Neuronal stem cell (in vitro differentiated cells): ENCODE results near the gene SCLT1.

Experiments used
- DNase-seq: peaks from one replicate; pipeline ENCODE4 v3.0.0-alpha.2; 2013; ENCODE audit warnings: low spot score
- H2AFZ ChIP-seq: one replicate; pipeline ENCODE4 v1.6.1; 2013; ENCODE audit warnings: mild to moderate bottlenecking, low read length, inconsistent platforms
- H2AK5ac ChIP-seq: 2 replicates; pipeline ENCODE4 v1.6.1; 2013; ENCODE audit warnings: low read depth, mild to moderate bottlenecking, inconsistent platforms, low read length, moderate library complexity, mixed read lengths
- H2BK120ac ChIP-seq: 2 replicates; pipeline ENCODE4 v1.6.1; 2013; ENCODE audit warnings: low read depth, mild to moderate bottlenecking, inconsistent platforms, low read length, moderate library complexity, mixed read lengths
- H2BK12ac ChIP-seq: one replicate; pipeline ENCODE4 v1.6.1; 2013; ENCODE audit warnings: low read length, inconsistent platforms
- H2BK15ac ChIP-seq: 2 replicates; pipeline ENCODE4 v1.6.1; 2013; ENCODE audit warnings: mild to moderate bottlenecking, low read length, inconsistent platforms, mixed read lengths
- H2BK5ac ChIP-seq: one replicate; pipeline ENCODE4 v1.6.1; 2013; ENCODE audit warnings: inconsistent platforms, mild to moderate bottlenecking, low read length, moderate library complexity
- H3K14ac ChIP-seq: one replicate; pipeline ENCODE4 v1.6.1; 2013; ENCODE audit warnings: low read length, inconsistent platforms
- H3K18ac ChIP-seq: 2 replicates; pipeline ENCODE4 v1.6.1; 2013; ENCODE audit warnings: low read length, inconsistent platforms
- H3K23ac ChIP-seq: 2 replicates; pipeline ENCODE4 v1.6.1; 2013; ENCODE audit warnings: low read depth, mild to moderate bottlenecking, mixed read lengths, low read length, inconsistent platforms; ENCODE audit not compliant: poor library complexity
- H3K27ac ChIP-seq: replicated peaks from 3 replicates; pipeline ENCODE4 v1.5.1; 2013; ENCODE audit warnings: low read length, inconsistent platforms
- H3K27me3 ChIP-seq, 3 experiments: 2 replicates each; pipeline ENCODE4 v1.6.1; 2013; ENCODE audit warnings: low read length in 3 of 3, mild to moderate bottlenecking in 2 of 3, inconsistent platforms in 1 of 3, low read depth in 1 of 3, mixed read lengths in 1 of 3, moderate library complexity in 1 of 3; ENCODE audit not compliant: control insufficient read depth in 3 of 3, insufficient read depth in 3 of 3
- H3K36me3 ChIP-seq, 2 donors: replicated peaks in 1 of 2; 2 replicates each; pipeline ENCODE4 v1.6.1; 2013; ENCODE audit warnings: low read length in 2 of 2; ENCODE audit not compliant: control insufficient read depth in 2 of 2, insufficient read depth in 2 of 2
- H3K4ac ChIP-seq: 2 replicates; pipeline ENCODE4 v1.6.1; 2013; ENCODE audit warnings: inconsistent platforms, mild to moderate bottlenecking, low read length, moderate library complexity
- H3K4me1 ChIP-seq, 2 donors: 1 replicate in 1 of 2; 2 replicates in 1 of 2; pipeline ENCODE4 v1.6.1; 2013; ENCODE audit warnings: low read length in 2 of 2, low read depth in 1 of 2; ENCODE audit not compliant: control insufficient read depth in 2 of 2, insufficient read depth in 1 of 2
- H3K4me2 ChIP-seq: one replicate; pipeline ENCODE4 v1.6.1; 2013; ENCODE audit warnings: mild to moderate bottlenecking, low read length, inconsistent platforms; ENCODE audit not compliant: insufficient read depth, poor library complexity, severe bottlenecking
- H3K4me3 ChIP-seq, 2 donors: 2 replicates each; pipeline ENCODE4 v1.5.1; 2013; ENCODE audit warnings: low read length in 2 of 2, mild to moderate bottlenecking in 2 of 2, inconsistent platforms in 1 of 2, moderate library complexity in 1 of 2
- H3K79me1 ChIP-seq: one replicate; pipeline ENCODE4 v1.6.1; 2013; ENCODE audit warnings: low read depth, mild to moderate bottlenecking, inconsistent platforms, low read length, moderate library complexity
- H3K9ac ChIP-seq: one replicate; pipeline ENCODE4 v1.6.1; 2013; ENCODE audit warnings: mild to moderate bottlenecking, low read depth, low read length, inconsistent platforms; ENCODE audit not compliant: poor library complexity
- H3K9me3 ChIP-seq, 2 donors: replicated peaks in 1 of 2; 2 replicates each; pipeline versions ENCODE3 to v1.6.1; 2013; ENCODE audit warnings: low read length in 2 of 2, mild to moderate bottlenecking in 2 of 2, inconsistent platforms in 1 of 2, low read depth in 1 of 2, mixed read lengths in 1 of 2, moderate library complexity in 1 of 2; ENCODE audit not compliant: control insufficient read depth in 2 of 2, insufficient read depth in 1 of 2
- H4K8ac ChIP-seq: one replicate; pipeline ENCODE4 v1.6.1; 2013; ENCODE audit warnings: low read depth, mild to moderate bottlenecking, inconsistent platforms, low read length, moderate library complexity
- H4K91ac ChIP-seq: one replicate; pipeline ENCODE4 v1.6.1; 2013; ENCODE audit warnings: low read length, low read depth, mild to moderate bottlenecking, inconsistent platforms; ENCODE audit not compliant: poor library complexity
- WGBS, 2 donors: extraction: QIAGEN DNeasy Blood & Tissue Kit; methylation state at CpG; one replicate each; pipeline ENCODE4 v1.1.7; 2013; ENCODE audit warnings: missing lambda C conversion rate in 2 of 2, mixed read lengths in 1 of 2; ENCODE audit not compliant: insufficient read length in 2 of 2, insufficient replicate concordance in 1 of 2; ENCODE audit errors: extremely low coverage in 2 of 2; 5-methylcytosine and 5-hydroxymethylcytosine counted together

SCLT1 gene

DNA sequence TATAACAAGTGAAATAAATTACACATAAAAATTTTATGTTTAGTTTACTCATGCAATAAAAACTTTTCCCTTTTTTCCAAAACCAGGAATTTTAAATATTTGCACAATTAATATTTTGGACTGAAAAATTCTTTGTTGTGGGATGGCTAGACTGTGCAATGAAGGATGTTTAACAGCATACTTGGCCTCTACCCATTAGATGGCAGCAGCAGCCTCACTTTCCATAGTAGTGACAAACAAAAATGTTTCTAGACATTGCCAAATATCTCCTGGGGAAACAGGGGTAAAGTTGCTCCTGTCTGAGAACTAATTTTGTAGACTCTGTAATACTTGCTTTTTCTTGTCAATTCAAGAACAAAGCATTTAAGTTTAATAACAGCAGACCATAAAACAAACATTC lies 49.8 kb downstream of the SCLT1 start:
- Histone ChIP-seq H4K8ac (no peak overlapping the region), H3K9ac (no peak overlapping the region), H3K27ac (no peak overlapping the region), H2BK12ac (no peak overlapping the region), H2AFZ (no peak overlapping the region), H3K4me1 (no peaks in the 10 kb centered on the region), H2AK5ac (no peak overlapping the region), H3K9me3 (no peaks in the 10 kb centered on the region), H3K14ac (no peak overlapping the region), H3K4me2 (no peak overlapping the region), H3K4ac (no peak overlapping the region), H3K36me3 (peaks cover 0 to 9% of the 10 kb centered on the region in 2 donors), H3K18ac (no peak overlapping the region), H3K4me3 (no peak overlapping the region), H3K27me3 (no peaks in the 10 kb centered on the region), H3K23ac (no peak overlapping the region), H2BK15ac (no peak overlapping the region), H2BK5ac (no peak overlapping the region), H2BK120ac (no peak overlapping the region), H3K79me1 (no peaks in the 10 kb centered on the region), H4K91ac (no peak overlapping the region)
- no peak for DNase-seq

- DNase-seq = no peak
- Histone ChIP-seq H3K4me3 (no peak overlapping the region), H3K4me1 (no peaks in the 10 kb centered on the region), H4K91ac (no peak overlapping the region), H4K8ac (no peak overlapping the region), H3K18ac (no peak overlapping the region), H2AFZ (no peak overlapping the region), H2BK15ac (no peak overlapping the region), H2AK5ac (no peak overlapping the region), H3K4me2 (no peak overlapping the region), H3K9me3 (no peaks in the 10 kb centered on the region), H3K14ac (no peak overlapping the region), H3K27me3 (no peaks in the 10 kb centered on the region), H3K4ac (no peak overlapping the region), H3K9ac (no peak overlapping the region), H3K23ac (no peak overlapping the region), H2BK5ac (no peak overlapping the region), H2BK120ac (no peak overlapping the region), H3K36me3 (peaks cover 0 to 15% of the 10 kb centered on the region in 2 donors), H3K79me1 (no peaks in the 10 kb centered on the region), H3K27ac (no peak overlapping the region), H2BK12ac (no peak overlapping the region)
- no CpG with 5 or more reads among the region's 2 CpGs for WGBS, 2 donors
Observed at GRCh38 chr4:129040471-129040870, 52.9 kb downstream of the SCLT1 start.

DNA sequence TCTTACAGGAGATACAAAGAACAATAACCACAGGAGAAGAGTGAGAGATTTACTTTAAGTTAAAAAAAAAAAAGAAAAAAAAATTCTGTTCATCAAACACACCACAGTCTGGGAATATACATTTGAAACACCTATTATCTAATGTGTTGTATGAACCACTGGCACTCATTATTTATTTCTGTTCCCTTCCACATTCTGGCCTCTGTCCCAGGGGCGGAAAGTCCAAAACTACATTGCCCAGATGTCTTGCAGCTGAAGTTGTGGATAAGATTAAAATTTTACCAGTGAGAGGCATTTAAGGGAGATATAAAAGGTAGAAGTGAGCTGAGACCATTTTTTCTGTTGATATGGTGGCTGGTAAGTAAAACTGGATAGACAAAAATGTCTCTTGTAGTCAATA lies 56.2 kb downstream of the SCLT1 start:
- WGBS, 2 donors = no CpG with 5 or more reads among the region's 1 CpG
- H3K4me1 ChIP-seq = no peaks in the 10 kb centered on the region
- H2BK15ac ChIP-seq = no peak overlapping the region
- no peak overlapping the region for H3K9ac ChIP-seq
- no peak overlapping the region for H2BK12ac ChIP-seq
- no peak overlapping the region for H4K91ac ChIP-seq
- H3K36me3 ChIP-seq = peaks cover 0 to 15% of the 10 kb centered on the region in 2 donors
- H3K9me3 ChIP-seq = no peaks in the 10 kb centered on the region
- no peak for DNase-seq
- no peak overlapping the region for H3K23ac ChIP-seq
- H3K27ac ChIP-seq = no peak overlapping the region
- no peaks in the 10 kb centered on the region for H3K79me1 ChIP-seq
- H2BK120ac ChIP-seq = no peak overlapping the region
- no peak overlapping the region for H3K4ac ChIP-seq
- H3K4me3 ChIP-seq = no peak overlapping the region
- no peak overlapping the region for H2BK5ac ChIP-seq
- no peaks in the 10 kb centered on the region for H3K27me3 ChIP-seq
- H3K18ac ChIP-seq = no peak overlapping the region
- H3K4me2 ChIP-seq = no peak overlapping the region
- no peak overlapping the region for H3K14ac ChIP-seq
- no peak overlapping the region for H4K8ac ChIP-seq
- H2AK5ac ChIP-seq = no peak overlapping the region
- H2AFZ ChIP-seq = no peak overlapping the region

DNA sequence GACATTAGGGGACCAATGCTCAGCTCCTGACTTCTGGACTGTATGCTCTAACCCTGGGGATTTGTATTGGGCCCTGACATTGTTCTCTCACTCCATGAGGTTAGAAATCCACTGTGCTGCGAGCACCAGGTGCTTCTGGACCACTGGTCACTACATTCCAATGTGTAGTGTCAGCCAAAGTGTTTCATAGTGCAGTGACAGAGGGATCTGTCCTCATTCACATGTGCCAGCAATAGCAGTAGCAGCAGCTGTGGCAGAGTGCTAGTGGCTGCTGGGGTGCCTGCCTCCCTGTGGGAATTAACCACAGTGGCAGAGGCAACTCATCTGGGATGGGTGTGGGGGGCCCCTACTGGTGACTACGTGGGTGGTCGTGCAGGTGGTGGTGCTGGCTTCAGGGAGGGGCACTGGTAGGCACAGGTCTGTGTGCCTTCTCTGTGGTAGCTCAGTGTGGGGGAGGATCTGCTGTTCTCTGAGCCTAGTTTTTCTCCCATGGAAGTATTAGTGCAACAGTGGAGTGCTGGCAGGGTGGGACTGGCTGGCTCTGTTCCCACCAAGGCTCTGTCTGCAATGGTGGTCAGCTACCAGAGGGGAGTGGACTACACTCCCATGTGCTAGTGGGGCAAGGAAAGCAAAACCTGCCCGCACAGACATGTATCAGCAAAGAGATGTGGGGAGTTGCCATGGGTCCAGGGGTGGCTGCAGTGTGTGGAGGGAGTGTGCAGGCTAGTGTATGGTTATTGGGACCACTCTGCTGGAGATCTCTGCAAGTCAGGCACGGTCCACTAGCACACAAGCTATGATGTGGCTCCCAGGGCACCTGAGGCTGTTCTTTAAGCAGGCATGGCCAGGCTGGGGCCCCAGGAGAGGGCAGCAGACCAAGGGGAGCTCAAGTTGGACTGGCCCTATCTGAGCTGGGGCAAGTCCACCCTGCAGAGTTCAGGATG lies 78.5 kb downstream of the SCLT1 start:
- H2AFZ ChIP-seq = no peak overlapping the region
- H3K23ac ChIP-seq = no peak overlapping the region
- H2BK12ac ChIP-seq = no peak overlapping the region
- H3K14ac ChIP-seq = peak overlapping the region; percentile 82
- H2BK15ac ChIP-seq = no peak overlapping the region
- no peaks in the 10 kb centered on the region for H3K4me1 ChIP-seq
- peaks cover 4 to 9% of the 10 kb centered on the region in 2 donors for H3K36me3 ChIP-seq
- peak overlapping the region; percentile 48 for H3K18ac ChIP-seq
- no peaks in the 10 kb centered on the region for H3K79me1 ChIP-seq
- no peak overlapping the region for H3K4me2 ChIP-seq
- no peak overlapping the region for H3K27ac ChIP-seq
- H3K27me3 ChIP-seq = no peaks in the 10 kb centered on the region
- H3K4ac ChIP-seq = no peak overlapping the region
- H2BK5ac ChIP-seq = peak overlapping the region; percentile 53
- WGBS, 2 donors = no CpG with 5 or more reads among the region's 5 CpGs
- no peak overlapping the region for H4K91ac ChIP-seq
- no peak overlapping the region for H2AK5ac ChIP-seq
- H3K9me3 ChIP-seq = peaks cover 0 to 15% of the 10 kb centered on the region in 2 donors
- no peak overlapping the region for H2BK120ac ChIP-seq
- H3K9ac ChIP-seq = no peak overlapping the region
- H4K8ac ChIP-seq = no peak overlapping the region
- peak overlapping the region in 1 of 2 donors; percentile 56 for H3K4me3 ChIP-seq
- no peak for DNase-seq
